GM19328 (cell line): Measurements from ENCODE around the gene ZNF692.
"Not testable (repeated sequence)": the region's sequence is repeated elsewhere in the genome, so short reads cannot be mapped to it uniquely, and the experiment has no call there.

Experiments
- ATAC-seq: cut with Tn5 transposase; IDR thresholded peaks from one replicate; pipeline ENCODE4 v1.9.1; 2021; ENCODE audit warnings: mild to moderate bottlenecking, moderate library complexity; ENCODE audit not compliant: unreplicated experiment

ZNF692 gene

GRCh38 chr1:248850536-248851251 lies 8.2 kb downstream of the ZNF692 start:
- ATAC-seq = no peak

DNA sequence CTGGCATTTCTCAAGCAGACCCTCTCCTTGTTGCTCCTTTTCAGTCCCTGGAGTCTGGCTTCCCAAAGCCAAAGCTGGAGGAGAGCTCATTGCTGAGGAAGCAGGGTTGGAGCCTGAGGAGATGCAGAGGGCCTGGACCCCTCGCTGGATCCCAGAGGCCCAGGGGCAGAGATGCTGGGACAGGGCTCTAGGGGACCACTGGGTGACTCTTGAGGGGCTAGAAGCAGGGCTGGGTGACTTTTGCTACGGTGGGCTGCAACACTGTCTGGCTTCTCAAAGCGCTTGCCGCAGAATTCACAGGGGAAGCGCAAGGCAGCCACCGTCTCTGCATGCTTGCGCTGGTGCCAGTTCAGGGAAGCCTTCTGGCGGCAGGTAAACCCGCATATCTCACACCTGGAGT lies 8.8 kb downstream of the ZNF692 start:
- no peak for ATAC-seq

- no peak for ATAC-seq
Measured at GRCh38 chr1:248849637-248850036, 9.2 kb downstream of the ZNF692 start.

- no peak for ATAC-seq
Measured at GRCh38 chr1:248849152-248849551, 9.7 kb downstream of the ZNF692 start.

- ATAC-seq = no peak
Measured at GRCh38 chr1:248848602-248849001, 10.3 kb downstream of the ZNF692 start.

GRCh38 chr1:248847956-248848561 lies 10.8 kb downstream of the ZNF692 start:
- ATAC-seq = no peak

GRCh38 chr1:248847181-248847955 lies 11.5 kb downstream of the ZNF692 start:
- ATAC-seq = no peak

GRCh38 chr1:248844526-248844925 lies 14.4 kb downstream of the ZNF692 start:
- ATAC-seq = no peak

- ATAC-seq = no peak
Measured at GRCh38 chr1:248843687-248844086, 15.2 kb downstream of the ZNF692 start.

DNA sequence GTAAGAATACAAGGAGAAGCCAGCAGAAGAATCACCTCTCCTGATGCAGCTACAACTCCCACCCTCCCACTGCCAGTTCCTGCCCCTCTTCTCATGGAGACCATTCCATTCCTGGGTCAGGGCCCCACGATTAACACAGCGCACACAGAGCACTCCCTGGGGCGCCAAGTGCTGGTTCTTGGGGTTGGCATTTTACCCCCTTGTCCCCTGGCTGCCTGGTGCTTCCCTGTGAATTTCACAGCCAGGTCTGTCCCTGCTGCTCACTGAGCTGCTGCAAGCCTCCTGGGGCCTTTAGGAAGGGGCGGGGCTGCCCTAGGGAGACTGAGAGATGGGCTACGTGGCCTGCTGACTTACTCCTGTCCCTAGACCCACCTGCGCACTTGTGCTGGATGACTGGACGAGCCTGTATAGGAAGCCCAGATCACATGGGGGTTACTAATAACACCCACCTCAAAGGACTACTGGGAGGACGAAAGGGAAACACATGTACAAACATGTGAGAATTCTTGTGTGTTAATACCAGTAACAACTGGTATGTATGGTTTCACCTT lies 16.0 kb downstream of the ZNF692 start:
- ATAC-seq = no peak

- ATAC-seq = no peak
Measured at GRCh38 chr1:248841702-248842395, 17.0 kb downstream of the ZNF692 start.

- no peak for ATAC-seq
Measured at GRCh38 chr1:248840946-248841345, 17.9 kb downstream of the ZNF692 start.

DNA sequence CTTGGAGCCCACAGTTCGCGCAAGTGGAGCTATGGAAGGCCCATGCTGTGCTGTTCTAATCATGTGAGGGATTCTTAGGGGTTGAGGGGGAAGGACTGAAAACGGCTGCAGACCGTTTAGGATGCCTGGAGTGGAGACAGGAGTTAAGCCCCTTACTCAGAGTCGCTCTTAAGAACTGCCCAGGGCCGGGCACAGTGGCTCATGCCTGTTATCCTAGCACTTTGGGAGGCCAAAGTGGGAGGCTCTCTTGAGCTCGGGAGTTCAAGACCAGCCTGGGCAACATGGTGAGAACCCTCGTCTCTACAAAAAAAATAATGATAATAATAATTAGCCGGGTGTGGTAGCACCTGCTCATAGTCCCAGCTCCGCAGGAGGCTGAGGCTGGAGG lies 19.7 kb downstream of the ZNF692 start:
- ATAC-seq = no peak

GRCh38 chr1:248838357-248839167 lies 20.3 kb downstream of the ZNF692 start:
- ATAC-seq = peak; percentile 66

DNA sequence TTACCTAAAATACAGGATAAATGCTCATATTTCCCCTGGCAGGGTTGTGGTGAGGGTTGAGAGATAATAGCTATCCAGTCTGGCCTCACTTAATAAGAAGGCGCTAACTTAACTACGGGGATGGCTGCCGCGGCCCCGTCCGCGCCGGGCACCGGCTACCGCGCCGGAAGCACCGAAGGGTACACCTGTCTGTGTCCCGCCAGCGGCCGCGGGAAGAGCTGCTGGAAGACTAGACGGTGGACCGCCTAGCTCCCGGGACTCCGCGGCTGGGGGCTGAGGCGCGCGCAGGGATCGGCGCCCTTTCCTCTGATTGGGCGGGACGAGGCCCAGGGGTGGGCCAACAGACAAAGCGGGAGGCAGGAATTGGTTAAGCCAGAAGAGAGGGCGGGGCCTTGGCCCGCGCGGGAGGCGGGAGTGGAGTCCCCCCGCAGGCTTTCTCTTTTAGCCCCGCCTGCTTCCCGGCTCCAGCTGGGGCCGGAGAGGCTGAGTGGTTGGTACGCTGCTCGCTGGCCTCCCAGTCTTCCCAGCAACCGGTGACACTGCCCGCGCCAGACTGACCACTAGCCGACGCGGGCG lies 21.0 kb downstream of the ZNF692 start, which contains the start of gene ZNF672:
ZNF672 (plus strand) TSS at position 444 of the 576 bp plus-strand sequence. CDS start 9,051 bp downstream, outside the sequence.
- peak; percentile 79 for ATAC-seq

DNA sequence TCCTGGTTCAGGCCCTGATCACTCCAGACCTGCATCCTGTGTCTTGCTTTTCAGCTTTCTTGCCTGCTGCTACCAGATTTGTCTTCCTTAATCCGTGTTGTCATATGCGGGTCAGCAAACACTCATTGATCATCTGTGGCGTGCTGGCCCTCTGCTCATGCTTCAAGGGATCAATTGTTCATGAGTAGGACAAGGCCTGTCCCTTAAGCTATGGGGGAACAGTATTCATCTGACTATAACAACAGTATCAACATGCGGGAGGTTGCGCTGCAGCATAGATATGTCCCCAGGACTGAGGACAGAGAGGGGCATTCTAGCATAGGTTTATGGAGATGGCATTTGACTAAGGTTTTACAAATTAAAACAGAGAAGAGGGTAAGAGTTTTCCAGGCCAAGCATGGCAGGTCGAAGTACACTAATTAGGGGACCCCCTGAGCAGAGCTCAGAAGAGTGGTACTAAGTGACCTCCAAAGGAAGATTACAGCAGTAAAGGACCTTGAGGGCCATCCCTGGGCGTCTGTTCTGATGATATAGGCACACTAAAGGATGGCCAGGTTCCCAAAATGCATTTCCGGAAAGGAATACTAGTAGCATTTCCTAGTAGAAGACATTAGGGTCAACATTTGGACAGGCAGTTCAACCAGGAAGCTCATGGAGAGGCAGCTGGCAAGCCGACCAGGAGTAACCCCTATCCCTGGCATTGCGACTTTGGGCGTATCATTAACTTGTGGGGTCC lies 21.7 kb downstream of the ZNF692 start:
- ATAC-seq = no peak

DNA sequence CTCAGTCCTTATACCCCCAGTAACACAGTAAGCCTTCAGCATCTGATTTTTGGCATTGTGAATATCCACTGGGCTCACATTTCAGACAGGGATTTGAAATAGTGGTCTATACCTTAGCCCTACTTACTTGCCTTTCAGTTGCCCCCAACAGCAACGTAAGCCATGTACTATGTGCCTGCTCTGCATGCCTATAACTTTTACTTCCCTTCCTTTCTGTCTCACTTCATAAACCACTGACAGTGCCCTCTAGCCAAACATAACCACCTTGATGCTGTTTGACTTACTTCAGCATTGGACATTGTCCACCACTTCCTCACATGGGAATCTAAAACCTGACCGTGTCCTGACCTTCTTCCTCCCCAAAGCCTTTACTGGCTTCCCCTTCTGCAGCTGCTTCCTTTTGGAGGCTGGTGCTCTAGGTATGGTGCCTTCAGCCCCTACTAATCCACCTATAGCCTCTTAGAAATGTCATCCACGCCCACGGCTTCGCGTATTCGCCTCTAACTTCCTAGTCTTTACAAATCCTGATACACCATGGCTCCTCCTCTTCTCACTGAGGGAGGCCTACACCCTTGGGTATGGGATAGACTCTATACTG lies 24.4 kb downstream of the ZNF692 start:
- no peak for ATAC-seq

DNA sequence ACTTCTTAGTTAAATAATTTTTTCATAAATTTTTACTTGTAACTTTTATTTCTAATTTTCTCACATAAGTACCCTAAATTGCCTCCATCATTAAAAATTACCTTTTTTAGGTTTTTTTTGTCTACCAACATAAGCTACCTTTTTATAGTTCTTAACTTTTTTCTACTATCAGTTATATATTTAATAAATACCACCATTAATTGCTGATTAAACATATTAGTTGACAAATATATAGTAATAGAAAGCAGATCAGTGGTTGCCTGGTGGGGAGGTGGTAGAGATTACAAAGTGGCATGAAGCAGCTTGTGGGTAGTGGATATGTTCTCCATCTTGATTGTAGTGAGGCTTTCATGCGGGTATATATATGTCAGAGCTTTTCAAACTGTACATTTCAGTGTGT lies 27.0 kb downstream of the ZNF692 start:
- no peak for ATAC-seq

DNA sequence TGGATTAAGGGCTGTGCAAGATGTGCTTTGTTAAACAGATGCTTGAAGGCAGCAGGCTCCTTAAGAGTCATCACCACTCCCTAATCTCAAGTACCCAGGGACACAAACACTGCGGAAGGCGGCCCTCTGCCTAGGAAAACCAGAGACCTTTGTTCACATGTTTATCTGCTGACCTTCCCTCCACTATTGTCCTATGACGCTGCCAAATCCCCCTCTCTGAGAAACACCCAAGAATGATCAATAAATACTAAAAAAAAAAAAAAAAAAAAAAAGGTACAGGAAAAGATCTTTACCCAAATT lies 28.2 kb downstream of the ZNF692 start:
- ATAC-seq = not testable (repeated sequence)
